Measurements from ENCODE around the gene KRTAP12-1.

KRTAP12-1 gene

GRCh38 chr21:44723177-44724131, 41.5 kb upstream of the KRTAP12-1 start:
- TF ChIP-seq GABPA (IDR thresholded peaks at IDR 0.05; ENCODE audit: low read depth) = no peak
- TF ChIP-seq POLR2AphosphoS5 (IDR thresholded peaks at IDR 0.05; ENCODE audit: low read depth) = no peak
- no peak for TF ChIP-seq SPI1 (IDR thresholded peaks at IDR 0.05; ENCODE audit: borderline replicate concordance, low read depth)
- no peak for TF ChIP-seq CTCF (IDR thresholded peaks at IDR 0.05; ENCODE audit: insufficient read depth, low read length)
- TF ChIP-seq REST (IDR thresholded peaks at IDR 0.05; ENCODE audit: insufficient replicate concordance, low read depth) = no peak
- Histone ChIP-seq H3K27me3 (ENCODE audit: insufficient read depth, poor library complexity, severe bottlenecking) (peaks cover 32% of the 10 kb centered on the region), H3K27ac (replicated peaks) (no peak overlapping the region), H3K4me3 (replicated peaks; ENCODE audit: insufficient read depth, low read length) (no peak overlapping the region)
- no peak for DNase-seq (ENCODE audit: low read depth in 1 of 2, low spot score in 1 of 2)

- DNase-seq (ENCODE audit: low read depth in 1 of 2, low spot score in 1 of 2) = no peak
- no peak overlapping the region for H3K27ac ChIP-seq (replicated peaks)
- TF ChIP-seq CTCF (IDR thresholded peaks at IDR 0.05; ENCODE audit: insufficient read depth, low read length) (no peak), GABPA (IDR thresholded peaks at IDR 0.05; ENCODE audit: low read depth) (no peak), POLR2AphosphoS5 (IDR thresholded peaks at IDR 0.05; ENCODE audit: low read depth) (no peak), SPI1 (IDR thresholded peaks at IDR 0.05; ENCODE audit: borderline replicate concordance, low read depth) (no peak), REST (IDR thresholded peaks at IDR 0.05; ENCODE audit: insufficient replicate concordance, low read depth) (no peak)
- H3K27me3 ChIP-seq (ENCODE audit: insufficient read depth, poor library complexity, severe bottlenecking) = peaks cover 35% of the 10 kb centered on the region
- no peak overlapping the region for H3K4me3 ChIP-seq (replicated peaks; ENCODE audit: insufficient read depth, low read length)
Measured at GRCh38 chr21:44722731-44723130, 40.8 kb upstream of the KRTAP12-1 start.

GRCh38 chr21:44720170-44720569, 38.2 kb upstream of the KRTAP12-1 start:
- Histone ChIP-seq H3K27ac (replicated peaks) (no peak overlapping the region), H3K27me3 (ENCODE audit: insufficient read depth, poor library complexity, severe bottlenecking) (peaks cover 32% of the 10 kb centered on the region), H3K4me3 (replicated peaks; ENCODE audit: insufficient read depth, low read length) (no peak overlapping the region)
- no peak for TF ChIP-seq REST (IDR thresholded peaks at IDR 0.05; ENCODE audit: insufficient replicate concordance, low read depth)
- no peak for TF ChIP-seq SPI1 (IDR thresholded peaks at IDR 0.05; ENCODE audit: borderline replicate concordance, low read depth)
- no peak for TF ChIP-seq CTCF (IDR thresholded peaks at IDR 0.05; ENCODE audit: insufficient read depth, low read length)
- TF ChIP-seq POLR2AphosphoS5 (IDR thresholded peaks at IDR 0.05; ENCODE audit: low read depth) = no peak
- TF ChIP-seq GABPA (IDR thresholded peaks at IDR 0.05; ENCODE audit: low read depth) = no peak
- DNase-seq (ENCODE audit: low read depth in 1 of 2, low spot score in 1 of 2) = no peak

Measured in HL-60 (cell line).